ENCODE results near the gene ATM.
"Not testable (repeated sequence)": the region's sequence is repeated elsewhere in the genome, so short reads cannot be mapped to it uniquely, and the experiment has no call there.

The ATM gene

GRCh38 chr11:108369064-108369463, 146.2 kb downstream of the ATM start:
- no peak for DNase-seq (ENCODE audit: low read depth in 2 of 2)

GRCh38 chr11:108370315-108370714, 147.4 kb downstream of the ATM start:
- DNase-seq (ENCODE audit: low read depth in 2 of 2), result no peak

- DNase-seq (ENCODE audit: low read depth in 2 of 2), result no peak
Observed at GRCh38 chr11:108370990-108371389, 148.1 kb downstream of the ATM start.

- DNase-seq (ENCODE audit: low read depth in 2 of 2), result not testable (repeated sequence)
Observed at GRCh38 chr11:108373505-108373904, 150.6 kb downstream of the ATM start.

- DNase-seq (ENCODE audit: low read depth in 2 of 2), result no peak
Observed at GRCh38 chr11:108388576-108388975, 165.7 kb downstream of the ATM start.

- no peak for DNase-seq (ENCODE audit: low read depth in 2 of 2)
Observed at GRCh38 chr11:108392353-108392752, 169.5 kb downstream of the ATM start.

GRCh38 chr11:108393046-108393445, 170.2 kb downstream of the ATM start:
- no peak for DNase-seq (ENCODE audit: low read depth in 2 of 2)

- no peak for DNase-seq (ENCODE audit: low read depth in 2 of 2)
Observed at GRCh38 chr11:108394744-108395284, 171.9 kb downstream of the ATM start.

GRCh38 chr11:108396672-108397071, 173.8 kb downstream of the ATM start:
- not testable (repeated sequence) for DNase-seq (ENCODE audit: low read depth in 2 of 2)

GRCh38 chr11:108398439-108398838, 175.6 kb downstream of the ATM start:
- DNase-seq (ENCODE audit: low read depth in 2 of 2), result no peak

GRCh38 chr11:108402241-108402640, 179.4 kb downstream of the ATM start:
- no peak for DNase-seq (ENCODE audit: low read depth in 2 of 2)

GRCh38 chr11:108403052-108403451, 180.2 kb downstream of the ATM start:
- no peak for DNase-seq (ENCODE audit: low read depth in 2 of 2)

- DNase-seq (ENCODE audit: low read depth in 2 of 2), result no peak
Observed at GRCh38 chr11:108405706-108406105, 182.8 kb downstream of the ATM start.

- no peak for DNase-seq (ENCODE audit: low read depth in 2 of 2)
Observed at GRCh38 chr11:108414958-108415357, 192.1 kb downstream of the ATM start.

GRCh38 chr11:108417551-108417950, 194.7 kb downstream of the ATM start:
- DNase-seq (ENCODE audit: low read depth in 2 of 2), result not testable (repeated sequence)

Data from stimulated activated CD4-positive, alpha-beta T cell treated with anti-CD3 and anti-CD28 coated beads, Interleukin-15, amount 100 ng/mL, for 48 hours (primary cell).